Placental epithelial cell (primary cell): Measurements from ENCODE around the gene IL34. TPM values are rescaled to one million over a fixed set of nuclear protein-coding genes. Genes with fewer than 3 reads are reported as not detected.

Experiments
- total RNA-seq: library from RNA; depleted of rRNA; stranded (reverse); fragments of >200 nt; gene quantifications from 2 replicates; pipeline ENCODE4 v1.2.3, GENCODE V29; 2012

Gene IL34
- total RNA-seq: 2.0 TPM in 1 of 2 replicates, not detected in the other

GRCh38 chr16:70646260-70647241 is at the start of gene IL34:
Gene IL34 (plus strand): TSS chr16:70646559. CDS start chr16:70646948, 389 bp downstream.

GRCh38 chr16:70685938-70686375 is 39.6 kb downstream of the IL34 start, which contains the start of gene MTSS2:
Gene MTSS2 (minus strand): TSS chr16:70686053. CDS start chr16:70685791, 262 bp downstream.

Other genes starting within 250 kb of the IL34 start
- gene ST3GAL2, start 207.5 kb upstream of the IL34 start, total RNA-seq: 21.3 and 29.4 TPM in 2 replicates
- 6.3 and 14.9 TPM in 2 replicates for gene FCSK, start 192.0 kb upstream of the IL34 start, total RNA-seq
- gene COG4, start 123.0 kb upstream of the IL34 start, total RNA-seq: 67.5 and 74.1 TPM in 2 replicates
- gene SF3B3, start 122.7 kb upstream of the IL34 start, total RNA-seq: 89.9 and 141 TPM in 2 replicates
- 65.9 and 66.7 TPM in 2 replicates for gene MTSS2, start 39.5 kb downstream of the IL34 start, total RNA-seq
- gene VAC14, start 154.6 kb downstream of the IL34 start, total RNA-seq: 23.2 and 33.5 TPM in 2 replicates